ENCODE measurements around the gene FAT1.

Gene FAT1

DNA sequence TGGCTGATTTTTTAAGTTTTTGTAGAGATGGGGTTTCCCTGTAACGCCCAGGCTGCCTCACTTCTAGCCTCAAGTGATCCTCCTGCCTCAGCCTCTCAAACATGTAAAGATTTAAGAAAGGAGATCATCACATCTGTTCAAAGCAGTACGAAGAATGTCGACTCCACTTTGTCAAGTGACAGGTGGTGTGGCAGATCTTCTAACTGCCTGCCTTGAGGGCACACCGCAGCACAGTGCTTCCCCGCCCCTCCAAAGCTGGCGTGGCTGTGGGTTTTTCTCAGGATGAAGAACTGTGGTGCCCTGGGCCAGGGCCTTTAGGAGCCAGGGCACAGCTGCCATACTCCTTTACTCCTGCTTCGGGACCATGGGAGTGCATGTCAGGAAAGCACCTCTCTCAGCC lies 125.0 kb downstream of the FAT1 start:
- H3K27ac ChIP-seq, result no peak overlapping the region
- TF ChIP-seq, protein P1, sequence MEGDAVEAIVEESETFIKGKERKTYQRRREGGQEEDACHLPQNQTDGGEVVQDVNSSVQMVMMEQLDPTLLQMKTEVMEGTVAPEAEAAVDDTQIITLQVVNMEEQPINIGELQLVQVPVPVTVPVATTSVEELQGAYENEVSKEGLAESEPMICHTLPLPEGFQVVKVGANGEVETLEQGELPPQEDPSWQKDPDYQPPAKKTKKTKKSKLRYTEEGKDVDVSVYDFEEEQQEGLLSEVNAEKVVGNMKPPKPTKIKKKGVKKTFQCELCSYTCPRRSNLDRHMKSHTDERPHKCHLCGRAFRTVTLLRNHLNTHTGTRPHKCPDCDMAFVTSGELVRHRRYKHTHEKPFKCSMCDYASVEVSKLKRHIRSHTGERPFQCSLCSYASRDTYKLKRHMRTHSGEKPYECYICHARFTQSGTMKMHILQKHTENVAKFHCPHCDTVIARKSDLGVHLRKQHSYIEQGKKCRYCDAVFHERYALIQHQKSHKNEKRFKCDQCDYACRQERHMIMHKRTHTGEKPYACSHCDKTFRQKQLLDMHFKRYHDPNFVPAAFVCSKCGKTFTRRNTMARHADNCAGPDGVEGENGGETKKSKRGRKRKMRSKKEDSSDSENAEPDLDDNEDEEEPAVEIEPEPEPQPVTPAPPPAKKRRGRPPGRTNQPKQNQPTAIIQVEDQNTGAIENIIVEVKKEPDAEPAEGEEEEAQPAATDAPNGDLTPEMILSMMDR (conservative IDR thresholded peaks at IDR 0.05), result no peak

DNA sequence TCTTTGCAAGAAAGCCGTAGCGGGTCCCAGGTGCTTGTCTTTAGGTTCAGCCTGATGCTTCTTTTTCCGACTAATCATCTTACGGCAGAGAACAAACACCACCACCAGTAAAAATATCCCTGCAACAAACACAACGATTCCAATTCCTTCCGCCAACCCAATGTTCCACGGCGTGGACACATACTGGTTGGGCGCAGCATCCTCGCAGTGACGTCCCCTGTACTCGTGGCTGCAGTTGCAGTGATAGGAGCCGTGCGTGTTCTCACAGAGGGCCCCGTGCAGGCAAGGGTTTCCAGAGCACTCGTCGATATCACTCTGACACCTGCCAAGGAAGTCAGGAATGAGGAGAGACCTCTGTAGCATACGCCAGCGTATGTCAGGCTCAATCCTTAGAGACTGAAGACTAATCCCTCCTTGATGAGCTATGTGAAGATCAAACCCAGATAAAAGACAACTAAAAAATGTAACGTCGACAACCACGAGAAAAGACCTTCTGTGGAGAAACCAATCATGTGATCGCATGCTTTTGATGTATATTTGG lies 126.7 kb downstream of the FAT1 start:
- no peak overlapping the region for H3K27ac ChIP-seq
- TF ChIP-seq, protein P1 (conservative IDR thresholded peaks at IDR 0.05), result no peak

DNA sequence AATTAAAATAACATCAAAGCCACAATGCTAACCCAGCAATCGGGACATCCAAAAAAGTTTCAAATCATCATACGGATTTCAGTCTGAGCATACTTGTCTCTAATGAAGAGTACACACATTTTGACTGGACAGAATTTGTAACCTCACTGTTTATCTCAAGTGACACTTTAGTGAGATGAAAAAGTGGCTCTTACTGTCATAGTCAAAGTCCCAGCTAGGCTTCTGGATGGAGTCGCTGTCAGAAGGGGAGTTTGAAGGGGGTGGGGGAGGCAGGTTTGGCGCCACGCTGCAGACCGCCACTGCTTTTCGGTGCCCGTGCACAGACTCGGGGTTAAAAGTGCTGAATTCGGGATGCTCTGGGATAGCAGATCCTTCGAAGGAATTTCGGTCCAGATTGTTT lies 127.3 kb downstream of the FAT1 start:
- no peak overlapping the region for H3K27ac ChIP-seq
- TF ChIP-seq, protein P1 (conservative IDR thresholded peaks at IDR 0.05), result no peak

DNA sequence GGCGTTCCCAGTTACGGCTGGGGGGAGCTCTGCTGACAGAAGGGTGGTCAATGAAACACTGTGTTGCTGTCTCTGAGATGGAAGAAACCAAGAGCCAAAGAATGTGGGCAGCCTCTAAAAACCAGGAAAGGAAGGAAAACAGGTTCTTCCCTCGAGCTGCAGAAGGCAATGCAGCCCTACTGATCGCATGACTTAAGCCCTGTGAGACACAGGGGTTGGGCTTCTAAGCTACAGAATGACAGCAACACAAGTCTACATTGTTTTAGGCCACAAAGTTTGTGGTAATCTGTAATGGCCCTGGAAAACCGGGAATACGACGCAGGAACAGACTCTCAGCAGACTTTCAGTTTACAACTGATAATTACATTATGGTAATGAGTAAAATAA lies 130.1 kb downstream of the FAT1 start:
- peak overlapping the region; percentile 70 for H3K27ac ChIP-seq
- TF ChIP-seq, protein P1 (conservative IDR thresholded peaks at IDR 0.05), result no peak

DNA sequence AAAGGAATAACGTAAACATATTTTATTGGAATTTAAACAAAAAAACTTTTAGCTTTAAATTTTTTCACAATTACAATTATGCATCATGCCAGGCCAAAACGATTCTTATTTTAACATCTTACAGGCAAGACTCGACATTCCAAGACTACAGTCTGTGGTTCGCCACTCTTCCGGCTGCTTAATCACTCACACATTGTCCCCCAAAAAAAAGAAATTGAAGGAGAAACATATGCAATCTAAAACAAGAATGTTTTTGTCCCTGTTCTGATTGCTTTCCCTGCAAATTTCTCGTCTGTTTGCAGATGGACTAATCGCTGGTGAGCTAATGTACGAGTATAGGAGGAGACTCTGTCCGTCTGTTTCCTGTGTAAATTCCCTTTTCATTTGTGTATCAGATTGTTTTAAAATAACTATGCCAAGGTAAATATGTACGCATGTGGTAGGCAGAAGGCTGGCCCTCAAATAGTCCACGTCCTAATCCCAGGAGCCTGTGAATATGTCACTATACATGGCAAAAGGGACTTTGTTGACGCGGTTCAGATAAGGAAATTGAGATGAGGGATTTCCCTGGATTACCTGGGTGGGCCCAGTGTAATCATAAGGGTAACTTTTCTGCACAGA lies 130.6 kb downstream of the FAT1 start:
- peak overlapping the region; percentile 70 for H3K27ac ChIP-seq
- TF ChIP-seq, protein P1 (conservative IDR thresholded peaks at IDR 0.05), result no peak

DNA sequence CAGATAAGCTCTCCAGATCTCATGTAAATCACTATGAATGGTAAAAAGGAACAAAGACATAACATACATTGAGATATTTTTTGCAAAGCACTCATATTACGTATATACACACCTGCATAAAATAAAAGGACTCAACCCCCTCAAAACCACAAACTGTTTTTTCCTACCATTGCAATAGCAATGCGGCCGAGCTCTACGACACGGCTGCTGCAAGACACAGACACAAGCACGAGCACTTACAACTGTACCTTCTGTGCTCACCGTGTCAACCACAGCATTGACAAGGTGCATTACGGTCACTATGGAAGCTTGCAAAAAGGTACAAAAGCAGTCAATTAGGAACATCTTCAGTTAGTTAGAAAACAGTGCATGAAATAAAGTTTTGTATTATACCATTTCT lies 131.2 kb downstream of the FAT1 start:
- peak overlapping the region; percentile 70 for H3K27ac ChIP-seq
- TF ChIP-seq, protein P1 (conservative IDR thresholded peaks at IDR 0.05), result no peak

DNA sequence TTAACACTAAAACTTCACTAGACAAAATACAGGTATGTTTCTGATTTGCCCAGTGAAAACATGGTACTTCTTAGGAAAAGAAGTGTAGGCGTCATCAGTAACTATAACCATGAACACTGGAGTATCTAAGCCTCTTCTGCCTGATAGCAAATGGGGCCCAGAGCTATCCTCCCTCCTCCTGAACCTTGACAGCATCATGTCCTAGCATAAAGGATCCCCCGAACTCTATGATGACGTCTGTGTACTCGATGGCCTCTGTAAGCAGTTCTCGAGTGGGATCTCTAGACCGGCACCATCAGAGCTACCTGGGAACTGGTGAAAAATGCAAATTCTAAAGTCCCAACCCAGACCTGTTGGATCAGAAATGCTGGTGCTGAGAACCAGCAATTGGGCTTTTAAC lies 132.0 kb downstream of the FAT1 start:
- TF ChIP-seq, protein P1 (conservative IDR thresholded peaks at IDR 0.05), result no peak
- H3K27ac ChIP-seq, result no peak overlapping the region
